ENCODE measurements around the gene C14orf93.

- TF ChIP-seq ATF6 (CRISPR knock-in tag; IDR thresholded peaks at IDR 0.05) (no peak), MBD1 (CRISPR knock-in tag; IDR thresholded peaks at IDR 0.05) (no peak), SMC3 (conservative IDR thresholded peaks at IDR 0.05; ENCODE audit: insufficient read depth, low read depth, low read length) (no peak), NFE2 (IDR thresholded peaks at IDR 0.05; ENCODE audit: low read depth) (no peak), FIP1L1 (IDR thresholded peaks at IDR 0.05; ENCODE audit: low read depth, low read length, poor library complexity, severe bottlenecking) (no peak), SREBF1 (IDR thresholded peaks at IDR 0.05; ENCODE audit: borderline replicate concordance, low read depth, low read length) (no peak), EHMT2 (IDR thresholded peaks at IDR 0.05) (no peak), KDM4B (IDR thresholded peaks at IDR 0.05; ENCODE audit: borderline replicate concordance in 2 of 2, low read depth in 1 of 2) (no peak)
- TF ChIP-seq, protein P1, sequence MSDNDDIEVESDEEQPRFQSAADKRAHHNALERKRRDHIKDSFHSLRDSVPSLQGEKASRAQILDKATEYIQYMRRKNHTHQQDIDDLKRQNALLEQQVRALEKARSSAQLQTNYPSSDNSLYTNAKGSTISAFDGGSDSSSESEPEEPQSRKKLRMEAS (CRISPR knock-in tag; IDR thresholded peaks at IDR 0.05): no peak
- TF ChIP-seq, protein P2, sequence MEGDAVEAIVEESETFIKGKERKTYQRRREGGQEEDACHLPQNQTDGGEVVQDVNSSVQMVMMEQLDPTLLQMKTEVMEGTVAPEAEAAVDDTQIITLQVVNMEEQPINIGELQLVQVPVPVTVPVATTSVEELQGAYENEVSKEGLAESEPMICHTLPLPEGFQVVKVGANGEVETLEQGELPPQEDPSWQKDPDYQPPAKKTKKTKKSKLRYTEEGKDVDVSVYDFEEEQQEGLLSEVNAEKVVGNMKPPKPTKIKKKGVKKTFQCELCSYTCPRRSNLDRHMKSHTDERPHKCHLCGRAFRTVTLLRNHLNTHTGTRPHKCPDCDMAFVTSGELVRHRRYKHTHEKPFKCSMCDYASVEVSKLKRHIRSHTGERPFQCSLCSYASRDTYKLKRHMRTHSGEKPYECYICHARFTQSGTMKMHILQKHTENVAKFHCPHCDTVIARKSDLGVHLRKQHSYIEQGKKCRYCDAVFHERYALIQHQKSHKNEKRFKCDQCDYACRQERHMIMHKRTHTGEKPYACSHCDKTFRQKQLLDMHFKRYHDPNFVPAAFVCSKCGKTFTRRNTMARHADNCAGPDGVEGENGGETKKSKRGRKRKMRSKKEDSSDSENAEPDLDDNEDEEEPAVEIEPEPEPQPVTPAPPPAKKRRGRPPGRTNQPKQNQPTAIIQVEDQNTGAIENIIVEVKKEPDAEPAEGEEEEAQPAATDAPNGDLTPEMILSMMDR (IDR thresholded peaks at IDR 0.05 in 2 of 3, conservative IDR thresholded peaks at IDR 0.05 in 1 of 3; ENCODE audit: insufficient read depth in 2 of 3, low read depth in 1 of 3, low read length in 3 of 3): no peak
Measured at GRCh38 chr14:23006188-23006534, 3.8 kb downstream of the C14orf93 start.
